Osteoblast (primary cell): ENCODE measurements around the gene KRT82. TPM values are rescaled to one million over a fixed set of nuclear protein-coding genes. Genes with fewer than 3 reads are reported as not detected.
A peak's percentile ranks its signal among the peaks of the same experiment; 100 is the strongest.

ENCODE experiments used
- DNase-seq: peaks from one replicate; pipeline ENCODE4 v3.0.0; 2011; ENCODE audit warnings: low spot score, mixed read lengths; ENCODE audit not compliant: insufficient read length; ENCODE audit errors: missing footprints
- H2AFZ ChIP-seq: 2 replicates; pipeline ENCODE4 v1.6.0; 2011; ENCODE audit warnings: mild to moderate bottlenecking, low read length
- H3K27ac ChIP-seq: 2 replicates; pipeline ENCODE4 v1.5.1; 2011; ENCODE audit warnings: mild to moderate bottlenecking, low read depth, low read length, moderate library complexity
- H3K27me3 ChIP-seq: 2 replicates; pipeline ENCODE4 v1.6.0; 2012; ENCODE audit warnings: mild to moderate bottlenecking, control low read depth, inconsistent platforms, low read length, moderate library complexity; ENCODE audit not compliant: insufficient read depth
- H3K36me3 ChIP-seq: 2 replicates; pipeline ENCODE4 v1.5.1; 2011; ENCODE audit warnings: mild to moderate bottlenecking, low read length, control low read depth, moderate library complexity; ENCODE audit not compliant: insufficient read depth
- H3K4me1 ChIP-seq: 2 replicates; pipeline ENCODE4 v1.5.1; 2011; ENCODE audit warnings: mild to moderate bottlenecking, low read length, control low read depth, moderate library complexity; ENCODE audit not compliant: insufficient read depth
- H3K4me2 ChIP-seq: 2 replicates; pipeline ENCODE4 v1.6.0; 2011; ENCODE audit warnings: mild to moderate bottlenecking, low read length; ENCODE audit not compliant: insufficient read depth
- H3K4me3 ChIP-seq: fragments of 200-600 bp; sonication (generic); 3 replicates; pipeline ENCODE4 v1.5.1; 2012; ENCODE audit warnings: mild to moderate bottlenecking, low read length, inconsistent platforms; ENCODE audit not compliant: insufficient read depth
- H3K79me2 ChIP-seq: 2 replicates; pipeline ENCODE4 v1.6.0; 2012; ENCODE audit warnings: mild to moderate bottlenecking, low read length, control low read depth, inconsistent platforms; ENCODE audit not compliant: insufficient read depth
- H3K9me3 ChIP-seq: 2 replicates; pipeline ENCODE4 v1.5.1; 2011; ENCODE audit warnings: low read depth, low read length, control low read depth
- H4K20me1 ChIP-seq: 2 replicates; pipeline ENCODE4 v1.6.0; 2012; ENCODE audit warnings: mild to moderate bottlenecking, low read length, control low read depth; ENCODE audit not compliant: insufficient read depth
- CTCF ChIP-seq: IDR thresholded peaks from 2 replicates; pipeline ENCODE4 v1.5.1; 2011; ENCODE audit warnings: mild to moderate bottlenecking, low read depth, low read length, moderate library complexity; ENCODE audit errors: extremely low read depth
- total RNA-seq: library from RNA; depleted of rRNA; stranded (reverse); fragments of >200 nt; gene quantifications from 2 replicates; pipeline ENCODE4 v1.2.3, GENCODE V29; 2012

KRT82 gene
- total RNA-seq, 1 donor = not detected

GRCh38 chr12:52402377-52402776 lies 3.8 kb downstream of the KRT82 start:
- Histone ChIP-seq H3K4me2 (no peak overlapping the region), H3K27me3 (peaks cover 25% of the 10 kb centered on the region), H3K4me3 (no peak overlapping the region), H3K79me2 (no peaks in the 10 kb centered on the region), H2AFZ (no peak overlapping the region), H3K4me1 (peaks cover 4% of the 10 kb centered on the region), H3K36me3 (no peaks in the 10 kb centered on the region), H4K20me1 (no peaks in the 10 kb centered on the region), H3K9me3 (no peaks in the 10 kb centered on the region), H3K27ac (no peak overlapping the region)
- DNase-seq = peak; percentile 73
- TF ChIP-seq CTCF = no peak

GRCh38 chr12:52401926-52402325 lies 4.2 kb downstream of the KRT82 start:
- no peak overlapping the region for H3K27ac ChIP-seq
- no peaks in the 10 kb centered on the region for H3K9me3 ChIP-seq
- H3K4me3 ChIP-seq = no peak overlapping the region
- peaks cover 4% of the 10 kb centered on the region for H3K4me1 ChIP-seq
- no peaks in the 10 kb centered on the region for H3K79me2 ChIP-seq
- no peak overlapping the region for H2AFZ ChIP-seq
- no peaks in the 10 kb centered on the region for H4K20me1 ChIP-seq
- no peak for TF ChIP-seq CTCF
- H3K36me3 ChIP-seq = no peaks in the 10 kb centered on the region
- H3K4me2 ChIP-seq = no peak overlapping the region
- DNase-seq = peak; percentile 35
- H3K27me3 ChIP-seq = peaks cover 28% of the 10 kb centered on the region

DNA sequence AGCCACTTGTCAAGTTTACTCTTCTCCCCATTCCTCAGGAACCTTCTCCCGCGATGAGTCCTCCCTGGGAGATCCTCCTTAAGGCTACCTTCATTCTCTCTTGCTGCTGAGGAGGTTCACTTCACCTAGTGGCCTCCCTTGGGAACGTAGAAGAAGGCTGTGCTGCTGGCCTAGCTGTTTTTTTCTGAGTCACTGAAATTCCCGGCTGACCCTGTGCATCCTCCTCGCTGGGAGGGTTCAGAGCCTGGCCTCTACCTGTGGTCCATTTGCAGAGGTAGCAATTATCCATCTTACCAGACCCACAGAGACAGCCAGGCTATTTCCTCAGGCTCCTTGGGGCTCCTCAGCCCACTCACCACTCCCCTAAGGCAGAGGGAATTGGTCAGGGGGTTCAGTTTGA lies 4.6 kb downstream of the KRT82 start:
- Histone ChIP-seq H2AFZ (no peak overlapping the region), H3K4me3 (no peak overlapping the region), H3K27me3 (peaks cover 32% of the 10 kb centered on the region), H3K79me2 (no peaks in the 10 kb centered on the region), H3K4me1 (peaks cover 4% of the 10 kb centered on the region), H4K20me1 (no peaks in the 10 kb centered on the region), H3K9me3 (no peaks in the 10 kb centered on the region), H3K4me2 (no peak overlapping the region), H3K27ac (no peak overlapping the region), H3K36me3 (no peaks in the 10 kb centered on the region)
- no peak for TF ChIP-seq CTCF
- DNase-seq = peak; percentile 77

DNA sequence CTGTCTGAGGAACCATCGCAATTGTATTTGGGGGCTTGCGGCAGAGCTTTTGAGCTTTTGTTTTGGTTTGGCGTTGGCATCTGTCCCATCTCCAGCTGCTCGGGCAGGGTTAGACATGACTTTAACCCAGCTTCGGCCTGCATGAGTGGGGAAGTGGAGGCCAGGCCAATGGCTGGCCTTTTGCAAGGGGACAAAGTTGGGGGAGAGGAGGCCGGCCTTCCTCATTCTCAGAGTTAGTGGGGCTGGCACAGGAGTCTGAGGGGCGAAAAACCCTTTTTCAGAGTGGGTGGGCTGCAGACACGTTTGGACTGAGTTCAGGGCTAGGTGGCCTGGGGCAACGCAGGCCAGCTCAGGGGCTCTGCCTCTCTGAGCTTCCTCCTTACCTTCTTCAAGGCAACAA lies 5.2 kb downstream of the KRT82 start:
- H3K27ac ChIP-seq = no peak overlapping the region
- H3K36me3 ChIP-seq = no peaks in the 10 kb centered on the region
- peak; percentile 48 for DNase-seq
- no peak overlapping the region for H2AFZ ChIP-seq
- peaks cover 37% of the 10 kb centered on the region for H3K27me3 ChIP-seq
- no peak for TF ChIP-seq CTCF
- no peaks in the 10 kb centered on the region for H3K9me3 ChIP-seq
- H3K4me2 ChIP-seq = no peak overlapping the region
- peaks cover 4% of the 10 kb centered on the region for H3K4me1 ChIP-seq
- H3K79me2 ChIP-seq = no peaks in the 10 kb centered on the region
- no peaks in the 10 kb centered on the region for H4K20me1 ChIP-seq
- no peak overlapping the region for H3K4me3 ChIP-seq
